NCI-H526 (cell line): ENCODE measurements around the gene NPAS3.
A peak's percentile ranks its signal among the peaks of the same experiment; 100 is the strongest.

Experiments
- DNase-seq, 2 experiments: peaks; one replicate each; lab custom pipeline; 2025; lab: John Stamatoyannopoulos, UW

The NPAS3 gene

DNA sequence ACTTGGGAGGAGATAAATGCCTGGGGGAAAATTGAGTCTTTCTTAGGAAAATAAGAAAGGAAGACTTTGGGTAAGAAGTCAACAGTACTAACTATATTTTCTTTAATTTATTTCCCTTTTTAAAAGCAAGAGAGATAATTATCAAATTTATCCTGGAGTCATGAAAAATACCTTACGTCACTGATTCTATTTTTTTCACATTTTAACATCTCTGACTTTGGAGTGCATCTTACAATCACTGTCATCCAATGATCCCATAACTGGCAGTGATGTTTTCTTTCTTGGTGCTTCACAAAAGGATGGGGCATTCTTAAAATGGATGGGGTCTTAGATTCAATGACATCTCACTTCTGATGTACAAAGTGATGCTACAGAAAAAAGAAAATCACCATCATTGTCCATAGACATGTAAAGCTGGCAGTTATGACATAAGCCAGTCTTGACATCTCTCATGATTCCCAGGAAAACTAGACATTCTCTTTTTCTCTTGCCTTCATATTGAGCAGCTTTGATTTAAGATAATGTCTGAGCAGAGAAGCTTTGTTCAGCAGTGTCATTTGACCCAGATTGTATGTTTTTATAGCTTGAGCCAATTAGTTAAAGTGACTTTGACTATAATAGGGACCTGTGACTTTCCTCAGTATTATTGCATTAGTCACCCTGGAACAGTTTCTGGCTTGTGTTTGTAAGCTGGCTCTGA is 776.0 kb downstream of the NPAS3 start:
- no peak for DNase-seq

DNA sequence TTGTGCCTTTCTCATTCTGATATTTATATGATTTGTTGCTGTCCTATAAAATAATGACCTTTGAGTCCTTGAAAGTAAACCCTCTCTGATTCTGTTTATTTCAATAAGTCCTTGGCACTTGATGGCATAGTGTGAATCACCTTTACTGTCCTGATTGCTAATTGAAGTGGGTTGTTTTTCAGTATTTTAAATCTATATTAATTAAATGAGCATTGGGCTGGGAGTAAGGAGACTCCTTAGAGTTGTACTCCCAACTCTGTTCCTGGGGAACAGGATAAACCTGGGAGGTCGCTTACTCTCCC is 776.5 kb downstream of the NPAS3 start:
- no peak for DNase-seq

DNA sequence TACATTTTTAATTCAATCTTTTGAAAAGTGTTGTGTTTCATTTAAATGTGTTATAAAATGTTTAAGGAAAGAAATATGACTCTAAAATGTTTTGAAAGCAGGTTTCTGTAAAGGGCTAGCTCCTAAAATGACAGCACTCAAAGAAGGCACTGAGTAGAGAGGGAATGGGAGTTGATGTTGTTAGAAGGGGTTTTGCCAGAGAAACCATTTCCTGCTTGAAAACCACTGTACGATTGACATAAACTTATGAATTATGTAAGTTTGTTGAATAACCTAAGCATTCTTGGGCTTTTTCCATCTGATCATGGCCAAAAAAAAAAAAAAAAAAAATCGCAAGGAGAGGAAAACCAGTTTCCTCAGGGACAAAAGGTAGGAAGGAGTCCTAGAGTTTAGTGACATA is 778.2 kb downstream of the NPAS3 start:
- no peak for DNase-seq

DNA sequence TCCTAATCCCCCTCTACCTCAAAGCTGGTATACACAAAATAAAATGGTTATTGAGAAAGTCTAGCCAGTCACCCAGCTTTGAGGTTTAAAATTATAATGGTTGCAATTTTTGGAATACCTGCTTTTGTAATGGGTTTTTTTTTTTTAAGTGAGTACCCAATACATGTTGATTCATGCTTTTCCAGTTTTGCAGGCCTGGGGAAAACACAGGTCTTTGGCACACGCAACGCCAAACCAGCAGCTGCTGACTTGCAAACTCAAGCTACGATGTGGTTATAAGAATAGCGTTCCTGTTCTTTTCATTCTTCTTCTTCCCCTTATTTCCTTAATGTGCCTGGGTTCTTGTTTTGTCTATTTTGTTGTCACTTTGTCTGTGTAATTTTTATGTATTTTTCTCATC is 779.2 kb downstream of the NPAS3 start:
- DNase-seq, result no peak

DNA sequence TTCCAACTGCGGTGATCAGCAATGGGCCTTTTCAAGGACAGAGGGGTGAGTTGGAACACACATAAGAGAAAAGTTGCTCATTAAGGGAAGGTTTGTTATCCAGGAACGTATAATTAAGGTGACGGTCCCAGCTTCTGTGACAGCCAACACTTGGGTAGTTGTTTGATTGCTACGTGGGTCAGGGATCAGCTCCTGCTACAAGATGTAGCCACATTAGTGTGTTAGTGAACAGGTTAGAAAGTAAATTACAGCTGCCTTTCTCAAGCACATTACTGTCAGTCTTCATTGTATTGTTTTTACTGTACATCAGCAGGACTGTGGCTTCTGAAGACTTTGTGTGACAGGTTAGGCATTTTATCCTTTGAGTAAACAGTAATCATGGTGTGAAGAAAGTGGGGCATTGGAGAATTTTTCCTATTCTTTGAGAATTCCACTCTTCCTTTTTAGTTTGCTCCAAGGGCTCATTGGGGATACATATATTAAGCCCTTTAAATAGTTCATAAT is 781.7 kb downstream of the NPAS3 start:
- DNase-seq, result no peak

DNA sequence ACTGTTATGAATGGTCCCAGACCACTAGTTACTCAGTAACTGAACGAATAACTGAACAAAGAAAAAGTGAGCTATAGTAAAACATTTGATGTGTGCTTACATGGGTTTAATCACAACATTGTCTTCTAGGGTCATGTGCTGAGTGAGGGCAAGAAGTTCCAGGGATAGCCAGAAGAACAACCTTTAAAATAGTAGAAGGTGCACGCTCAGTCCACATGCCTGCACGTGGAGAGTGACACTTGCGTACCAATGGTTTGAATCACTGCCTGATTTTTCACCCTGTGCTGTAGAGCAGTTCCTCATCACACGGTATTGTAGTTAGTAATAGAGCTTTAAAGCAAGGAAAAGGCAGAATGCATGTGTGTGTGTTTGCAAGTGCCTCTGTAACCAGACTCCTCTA is 788.0 kb downstream of the NPAS3 start:
- no peak for DNase-seq

DNA sequence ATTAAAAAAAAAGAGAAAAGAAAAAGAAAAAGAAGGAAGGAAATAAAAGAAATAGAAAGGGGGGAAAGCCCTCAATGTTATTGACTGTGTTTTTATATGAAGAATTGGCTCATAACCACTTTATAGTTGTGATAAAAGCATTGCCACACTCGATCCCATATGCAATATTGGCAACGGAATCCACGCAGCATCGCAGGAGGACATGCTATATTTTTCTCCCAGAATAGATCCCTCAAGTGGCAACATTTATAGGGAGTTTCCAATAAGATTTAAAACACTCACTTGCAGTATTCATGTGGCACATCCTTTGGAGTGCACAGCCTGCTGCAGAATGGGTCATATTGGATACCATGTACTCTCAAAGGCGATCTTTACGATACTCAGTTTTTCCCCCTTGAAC is 788.9 kb downstream of the NPAS3 start:
- no peak for DNase-seq

DNA sequence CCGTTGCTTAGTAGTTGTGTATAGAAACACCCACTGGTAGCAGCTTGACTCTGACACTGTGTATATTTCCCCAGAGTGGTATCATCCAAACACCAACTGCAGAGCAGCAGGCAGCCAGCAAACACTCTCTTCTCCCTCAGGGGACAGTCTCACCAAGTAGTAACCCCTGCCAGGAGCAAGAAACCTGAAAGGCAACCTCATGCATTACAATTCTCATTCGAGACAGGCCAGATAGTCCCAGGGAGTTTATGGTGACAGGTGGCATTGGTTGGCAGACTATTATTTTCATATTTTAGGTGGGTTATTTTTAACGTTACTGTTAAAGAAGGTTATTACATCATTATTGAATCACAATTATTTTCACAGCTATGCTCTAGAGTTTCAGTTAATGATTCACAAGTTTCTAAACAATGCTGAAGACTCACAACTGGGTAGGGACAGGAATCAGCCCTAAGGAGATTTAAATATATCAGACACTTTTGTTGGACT is 789.4 kb downstream of the NPAS3 start:
- peak in 1 of 2 experiments; percentile 21 for DNase-seq

DNA sequence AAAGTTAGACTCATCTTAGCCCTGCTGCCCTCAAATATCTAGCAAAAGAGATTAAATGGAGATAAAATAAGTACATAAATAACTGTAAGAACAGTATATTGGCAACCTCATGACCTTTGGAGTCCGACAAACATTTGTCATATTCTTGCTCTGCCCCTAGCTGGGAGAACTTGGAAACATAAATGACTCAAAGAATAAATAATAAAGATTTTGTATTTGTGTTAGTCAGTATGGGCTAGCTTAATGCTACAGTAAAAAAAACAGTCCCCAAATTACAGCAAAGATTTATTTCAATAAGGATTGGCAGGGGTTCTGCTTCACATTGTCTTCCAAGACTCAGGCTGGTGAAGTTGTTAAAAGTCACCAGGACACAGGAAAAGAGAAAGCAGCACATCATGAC is 791.5 kb downstream of the NPAS3 start:
- DNase-seq, result no peak

DNA sequence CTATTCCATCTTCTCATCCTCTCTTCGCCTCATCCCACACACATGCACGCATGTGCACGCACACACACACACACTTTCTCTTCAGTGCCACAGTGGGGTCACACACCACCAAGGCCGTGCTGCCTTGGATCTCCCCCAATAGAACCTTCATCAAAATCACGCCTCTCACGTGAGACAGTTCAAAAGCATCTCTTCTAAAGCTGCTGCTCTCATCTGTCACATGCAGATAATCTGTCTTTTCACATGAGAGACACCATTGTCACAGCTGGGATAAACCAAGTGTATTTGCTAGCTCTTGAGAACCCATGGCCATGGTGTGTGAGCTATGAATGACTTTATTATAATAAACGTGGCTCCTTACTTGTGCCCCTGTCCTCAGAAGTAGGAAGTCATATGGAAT is 793.5 kb downstream of the NPAS3 start:
- no peak for DNase-seq

DNA sequence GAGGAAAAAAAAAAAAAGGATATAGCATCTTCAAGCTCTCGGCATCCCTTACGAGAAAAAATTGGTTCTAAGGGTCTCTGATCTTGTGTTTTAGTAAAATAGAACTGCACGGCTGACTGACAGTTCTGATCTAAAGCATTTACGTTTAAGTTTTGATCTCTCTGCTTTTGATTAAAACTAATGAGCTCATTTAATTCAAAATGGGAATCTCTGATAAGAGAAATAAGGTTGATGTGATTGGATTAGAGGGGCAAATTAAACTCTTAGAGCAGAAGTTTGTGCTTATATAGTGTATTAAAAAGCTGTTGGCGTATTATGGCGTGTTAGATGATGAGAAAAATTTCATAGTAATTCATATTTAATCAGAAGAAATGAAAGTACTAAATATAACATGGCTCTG is 794.6 kb downstream of the NPAS3 start:
- no peak for DNase-seq

DNA sequence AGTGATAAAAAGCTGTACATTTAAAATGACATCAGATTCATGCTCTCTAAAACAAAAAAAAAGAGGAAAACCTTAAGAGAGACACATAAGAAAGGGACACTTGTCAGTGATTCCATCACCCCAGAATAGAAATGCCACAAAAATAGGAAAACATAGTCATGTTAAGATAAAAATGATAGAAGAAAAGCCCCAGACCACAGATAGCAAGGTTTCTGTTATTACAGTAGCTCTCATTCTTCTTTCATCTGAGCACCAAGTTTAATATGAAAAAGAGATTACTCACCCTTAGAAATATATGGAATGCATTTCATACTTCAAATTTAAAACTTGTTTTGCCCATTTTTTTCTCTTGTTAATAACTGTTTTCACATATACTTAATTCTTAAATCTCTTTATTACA is 795.0 kb downstream of the NPAS3 start:
- no peak for DNase-seq

DNA sequence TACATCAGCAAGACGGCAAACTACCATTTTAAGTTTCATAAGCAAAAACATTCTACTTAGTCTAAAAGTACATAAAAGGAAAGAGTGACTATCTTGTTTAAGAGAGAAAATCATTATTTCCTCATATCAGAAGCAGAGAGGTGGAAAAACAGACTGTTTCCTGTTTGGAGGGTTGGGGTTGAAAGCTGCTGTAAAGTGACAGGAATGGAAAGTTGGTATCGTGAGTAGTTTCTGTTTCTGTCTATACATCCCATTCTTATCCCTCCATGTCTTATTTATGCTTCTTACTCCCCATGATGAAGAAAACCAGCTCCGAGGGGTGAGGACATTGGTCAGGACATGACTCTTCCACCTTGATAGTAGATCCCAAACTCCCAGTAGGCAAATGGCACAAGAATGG is 795.7 kb downstream of the NPAS3 start:
- DNase-seq, result no peak

DNA sequence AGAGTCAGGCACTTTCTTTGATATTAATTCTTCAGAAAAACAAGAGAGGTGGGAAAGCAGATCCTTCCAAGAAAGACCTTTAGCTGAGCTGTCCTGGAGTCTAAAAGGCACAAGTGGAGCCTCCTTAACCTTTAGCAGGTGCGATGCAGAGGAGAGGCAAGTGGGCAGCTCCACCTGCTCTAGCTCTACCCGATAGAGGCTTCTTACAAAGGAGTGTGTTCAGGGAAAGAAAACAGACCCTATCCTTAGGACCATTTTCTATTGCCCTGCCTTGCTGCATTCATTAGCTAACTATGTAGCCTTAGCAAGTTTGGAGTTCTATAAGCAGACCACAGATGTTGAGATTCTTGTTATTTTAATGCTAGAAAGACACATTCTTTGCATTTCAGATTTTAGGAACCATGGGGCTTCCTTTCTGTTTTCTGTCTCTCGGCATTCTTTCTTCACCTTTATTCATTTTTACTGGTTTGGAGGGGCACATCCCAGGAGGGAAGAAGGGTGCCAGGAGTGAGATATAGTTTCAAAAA is 797.7 kb downstream of the NPAS3 start:
- no peak for DNase-seq

DNA sequence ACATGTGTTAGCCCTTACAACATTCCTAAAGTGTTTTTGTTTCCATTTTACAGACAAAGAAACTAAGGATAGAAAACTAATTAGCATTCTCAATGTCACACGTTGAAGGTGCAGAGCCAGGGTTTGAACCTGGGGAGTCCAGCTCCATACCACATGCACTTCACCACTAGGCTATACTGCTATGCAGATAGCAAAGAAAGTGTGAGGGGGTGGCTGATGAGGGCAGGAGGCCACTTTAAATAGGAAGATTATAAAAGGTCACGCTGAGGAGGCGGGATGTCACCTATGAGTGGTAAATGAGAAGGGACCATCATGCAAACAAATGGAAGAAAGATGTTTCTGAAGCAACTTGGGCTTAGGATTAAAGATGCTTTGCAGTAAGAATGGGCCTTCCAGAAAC is 798.3 kb downstream of the NPAS3 start:
- no peak for DNase-seq

DNA sequence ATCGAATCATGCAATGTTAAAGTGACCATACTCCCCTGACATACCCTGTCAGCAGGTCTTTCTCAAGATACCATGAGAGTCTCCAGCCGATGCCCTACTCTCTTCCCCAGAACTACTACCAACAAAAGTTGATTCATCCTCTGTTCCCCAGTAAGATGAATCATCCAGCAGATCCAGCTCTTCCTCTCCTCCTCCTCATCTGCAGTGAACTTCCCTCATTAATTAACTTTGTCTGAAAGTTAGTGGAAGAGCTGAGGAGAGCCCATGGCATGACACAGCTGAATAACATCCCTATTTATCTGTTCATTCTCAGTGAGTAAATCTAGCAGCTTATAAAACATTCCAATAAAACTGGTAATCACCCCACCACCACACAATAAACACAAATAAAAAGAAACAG is 798.8 kb downstream of the NPAS3 start:
- DNase-seq, result no peak

DNA sequence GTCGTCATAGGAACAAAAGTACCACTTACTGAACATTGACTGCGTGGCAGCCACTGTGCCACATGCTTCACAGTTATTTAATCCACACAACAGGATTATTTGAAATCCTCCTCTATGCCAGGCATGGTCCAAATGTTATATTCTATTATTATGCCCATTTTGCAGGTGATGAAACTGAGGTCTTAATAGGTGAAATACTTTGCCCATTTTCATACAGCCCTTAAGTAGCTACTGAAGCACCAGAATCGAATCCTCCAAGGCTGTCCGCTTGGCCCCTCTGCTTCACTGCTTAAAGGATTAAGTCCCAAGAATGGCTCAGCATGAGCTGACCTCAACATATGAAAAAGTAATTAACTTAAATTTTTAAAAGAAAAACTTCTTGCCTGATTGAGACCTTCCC is 799.4 kb downstream of the NPAS3 start:
- DNase-seq, result no peak

DNA sequence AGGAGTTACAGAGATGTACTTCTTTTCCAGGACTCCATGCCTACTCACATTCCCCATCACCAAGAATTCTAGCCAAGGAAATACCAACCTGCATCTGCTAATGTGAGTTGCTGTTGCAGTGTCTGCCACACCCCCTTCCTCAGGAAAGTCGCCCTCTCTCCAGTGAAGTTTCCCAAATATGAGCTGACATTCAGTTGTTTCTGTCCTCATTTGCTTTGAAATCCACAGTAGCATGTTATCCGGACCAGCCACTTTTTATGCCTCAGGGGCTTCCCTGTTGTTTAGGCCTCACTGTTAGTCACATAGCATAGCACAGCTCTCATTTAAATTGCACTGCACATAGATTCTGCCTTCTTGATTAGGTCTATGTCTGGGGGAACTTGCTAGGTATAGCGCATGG is 799.8 kb downstream of the NPAS3 start:
- no peak for DNase-seq

DNA sequence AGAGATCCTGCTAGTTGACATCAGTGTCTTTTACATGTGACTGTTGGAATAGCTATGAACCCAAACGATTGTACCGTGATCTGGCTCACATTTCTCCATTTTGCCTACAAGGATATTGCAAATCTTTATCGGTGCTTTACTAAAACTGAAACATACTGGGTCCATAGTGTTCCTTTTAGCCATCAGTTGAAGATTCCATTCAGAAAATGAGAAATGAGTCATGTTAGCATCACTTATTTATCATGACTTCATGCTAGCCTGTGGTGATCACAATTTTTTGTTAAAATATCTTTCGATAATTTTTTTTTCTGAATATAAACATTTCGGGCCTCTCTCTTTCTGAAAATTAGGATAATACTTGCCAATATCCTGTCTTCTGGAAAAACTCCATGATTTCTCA is 801.9 kb downstream of the NPAS3 start:
- DNase-seq, result no peak

DNA sequence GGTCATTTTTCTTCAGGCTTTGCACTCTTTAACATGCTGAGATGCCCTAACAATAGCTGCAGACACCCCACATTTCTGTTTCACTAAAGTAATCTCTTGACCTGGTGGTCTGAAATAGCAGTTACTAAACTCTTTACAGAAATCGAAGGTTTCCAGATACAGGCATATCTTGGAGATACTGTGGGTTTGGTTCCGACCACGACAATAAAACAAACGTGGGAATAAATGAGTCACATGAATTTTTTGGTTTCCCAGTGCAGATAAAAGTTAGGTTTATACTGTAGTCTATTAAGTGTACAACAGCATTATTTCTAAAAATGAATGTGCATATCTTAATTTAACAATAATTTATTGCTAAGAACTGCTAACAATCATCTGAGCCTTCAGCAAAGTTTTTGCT is 803.5 kb downstream of the NPAS3 start:
- no peak for DNase-seq

DNA sequence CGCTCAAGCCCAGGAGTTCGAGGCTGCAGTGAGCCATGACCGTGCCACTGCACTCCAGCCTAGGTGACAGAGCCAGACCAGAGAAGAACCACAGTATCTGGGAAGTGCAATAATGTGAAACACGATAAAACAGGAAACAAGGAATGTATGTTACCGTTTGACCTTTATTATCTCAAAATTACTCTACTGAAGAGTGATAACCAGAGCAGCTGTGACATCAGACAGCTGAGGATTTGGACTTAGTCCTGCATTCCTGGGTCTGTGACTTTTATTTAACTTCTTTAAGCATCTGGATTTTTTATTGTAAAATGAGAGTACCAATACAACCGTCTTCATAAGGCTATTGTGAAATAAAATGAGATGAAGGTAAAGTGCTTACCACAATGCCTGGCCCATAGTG is 806.5 kb downstream of the NPAS3 start:
- DNase-seq, result no peak

DNA sequence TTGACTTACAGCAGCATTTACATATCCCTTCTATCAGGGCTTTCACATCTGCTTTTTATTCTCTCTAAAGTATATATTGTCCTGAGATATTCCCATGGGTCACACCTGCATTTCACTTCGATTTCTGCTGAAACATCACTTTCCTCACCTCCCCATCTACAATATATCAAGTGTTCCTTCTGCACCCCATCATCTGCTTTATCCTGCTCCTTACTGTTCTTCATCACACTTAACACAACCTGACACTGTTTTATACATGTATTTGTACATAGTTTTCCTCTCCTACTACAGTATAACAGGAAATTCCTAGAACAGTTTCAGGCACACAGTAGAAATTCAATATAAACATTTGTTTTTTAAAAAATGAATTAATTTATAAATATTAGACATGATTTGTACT is 809.1 kb downstream of the NPAS3 start:
- DNase-seq, result no peak

DNA sequence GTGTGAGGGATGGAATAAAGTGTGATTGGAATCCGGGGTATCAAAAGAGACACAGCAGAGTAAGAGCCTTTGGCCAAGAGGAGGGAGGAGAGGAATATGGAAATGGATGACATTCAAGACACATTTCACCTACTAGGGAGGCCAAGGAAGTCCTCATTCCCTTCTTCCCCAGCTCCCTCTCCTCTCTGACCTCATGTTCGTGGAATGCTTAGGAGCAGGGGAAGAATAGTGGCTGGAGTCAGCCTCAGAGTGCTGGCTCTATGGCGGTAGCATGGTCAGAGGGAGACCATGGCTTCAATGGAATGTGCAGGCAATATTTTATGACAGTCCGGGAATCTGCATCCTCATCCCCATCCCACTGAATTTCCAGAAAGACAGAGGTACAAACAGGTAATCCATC is 815.6 kb downstream of the NPAS3 start:
- no peak for DNase-seq

DNA sequence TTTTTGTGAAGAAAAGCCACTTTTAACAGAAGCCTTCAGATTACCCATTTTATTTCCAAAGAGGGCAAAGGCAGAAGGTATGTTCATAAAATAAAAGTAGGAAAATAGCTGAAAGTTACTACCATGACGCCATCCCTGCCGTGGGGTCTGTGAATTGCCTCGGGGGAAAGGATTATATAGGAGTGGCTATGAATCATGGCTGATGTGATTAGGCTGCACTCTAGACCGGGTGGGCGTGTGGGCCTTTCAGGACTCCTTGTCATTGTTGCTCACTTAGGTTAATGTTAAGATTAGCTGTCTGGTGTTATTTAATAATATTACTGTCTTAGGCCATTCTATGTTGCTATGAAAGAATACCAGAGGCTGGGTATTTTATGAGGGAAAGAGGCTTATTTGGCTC is 816.7 kb downstream of the NPAS3 start:
- DNase-seq, result no peak
